ENCODE measurements around the gene LCT. TPM values are rescaled to one million over a fixed set of nuclear protein-coding genes. Genes with fewer than 3 reads are reported as not detected.

Gene LCT
- total and polyA plus RNA-seq, 2 of the 13 experiments (the other 11 are each of a cell fraction or from before 2014, with no cell fraction given): not detected

- TF ChIP-seq FOXK2 (IDR thresholded peaks at IDR 0.05): no peak
- TF ChIP-seq HMGXB3 (CRISPR knock-in tag; IDR thresholded peaks at IDR 0.05; ENCODE audit: borderline replicate concordance): peak; percentile 41; the same call in 1 of the 2 replicates
- no peak for TF ChIP-seq DRAP1 (CRISPR knock-in tag; IDR thresholded peaks at IDR 0.05)
- TF ChIP-seq KIAA2018 (CRISPR knock-in tag; IDR thresholded peaks at IDR 0.05; ENCODE audit: borderline replicate concordance): no peak
- peak; percentile 63; the same call in 1 of the 2 replicates for TF ChIP-seq HOXA3 (CRISPR knock-in tag; IDR thresholded peaks at IDR 0.05)
- no peak for TF ChIP-seq EHMT2 (IDR thresholded peaks at IDR 0.05; ENCODE audit: borderline replicate concordance, low read depth, low read length)
- TF ChIP-seq ARHGAP35 (CRISPR knock-in tag; IDR thresholded peaks at IDR 0.05; ENCODE audit: borderline replicate concordance): no peak; the same call in 1 of the 2 replicates
- TF ChIP-seq PBX2 (CRISPR knock-in tag; IDR thresholded peaks at IDR 0.05): no peak
- peak; percentile 85; the same call in 1 of the 2 replicates for TF ChIP-seq MXD3 (CRISPR knock-in tag; IDR thresholded peaks at IDR 0.05)
These were observed 39.2 kb upstream of the LCT start, which contains the start of gene MCM6 (continued) for GRCh38 chr2:135876066-135876711.

Data from HepG2 (cell line).